ENCODE data around the gene MGAT4D.
"Not testable (repeated sequence)": the region's sequence is repeated elsewhere in the genome, so short reads cannot be mapped to it uniquely, and the experiment has no call there.

Gene MGAT4D

DNA sequence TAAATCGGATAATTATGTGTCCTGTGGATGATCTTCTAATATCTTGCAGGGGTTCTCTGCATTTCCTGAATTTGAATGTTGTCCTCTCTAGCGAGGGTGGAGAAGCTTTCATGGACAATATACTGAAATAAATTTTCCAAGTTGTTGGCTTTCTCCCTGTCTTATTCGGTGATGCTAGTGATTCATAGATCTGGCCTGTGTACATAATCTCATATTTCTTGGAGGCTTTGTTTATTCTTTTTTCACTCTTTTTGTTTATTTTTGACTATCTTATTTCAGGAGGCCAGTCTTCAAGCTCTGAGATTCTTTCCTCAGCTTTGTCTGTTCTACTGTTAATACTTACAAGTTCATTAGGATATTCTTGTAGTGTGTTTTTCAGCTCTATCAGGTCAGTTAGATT is 49.9 kb downstream of the MGAT4D start:
- no peak for DNase-seq (ENCODE audit: extremely low read depth, low read depth)
- TF ChIP-seq, protein P1, sequence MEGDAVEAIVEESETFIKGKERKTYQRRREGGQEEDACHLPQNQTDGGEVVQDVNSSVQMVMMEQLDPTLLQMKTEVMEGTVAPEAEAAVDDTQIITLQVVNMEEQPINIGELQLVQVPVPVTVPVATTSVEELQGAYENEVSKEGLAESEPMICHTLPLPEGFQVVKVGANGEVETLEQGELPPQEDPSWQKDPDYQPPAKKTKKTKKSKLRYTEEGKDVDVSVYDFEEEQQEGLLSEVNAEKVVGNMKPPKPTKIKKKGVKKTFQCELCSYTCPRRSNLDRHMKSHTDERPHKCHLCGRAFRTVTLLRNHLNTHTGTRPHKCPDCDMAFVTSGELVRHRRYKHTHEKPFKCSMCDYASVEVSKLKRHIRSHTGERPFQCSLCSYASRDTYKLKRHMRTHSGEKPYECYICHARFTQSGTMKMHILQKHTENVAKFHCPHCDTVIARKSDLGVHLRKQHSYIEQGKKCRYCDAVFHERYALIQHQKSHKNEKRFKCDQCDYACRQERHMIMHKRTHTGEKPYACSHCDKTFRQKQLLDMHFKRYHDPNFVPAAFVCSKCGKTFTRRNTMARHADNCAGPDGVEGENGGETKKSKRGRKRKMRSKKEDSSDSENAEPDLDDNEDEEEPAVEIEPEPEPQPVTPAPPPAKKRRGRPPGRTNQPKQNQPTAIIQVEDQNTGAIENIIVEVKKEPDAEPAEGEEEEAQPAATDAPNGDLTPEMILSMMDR (IDR thresholded peaks at IDR 0.05; ENCODE audit: low read depth, low read length, missing control alignments) = no peak
- no peak overlapping the region for H3K4me3 ChIP-seq (replicated peaks; ENCODE audit: low read depth, low read length)

DNA sequence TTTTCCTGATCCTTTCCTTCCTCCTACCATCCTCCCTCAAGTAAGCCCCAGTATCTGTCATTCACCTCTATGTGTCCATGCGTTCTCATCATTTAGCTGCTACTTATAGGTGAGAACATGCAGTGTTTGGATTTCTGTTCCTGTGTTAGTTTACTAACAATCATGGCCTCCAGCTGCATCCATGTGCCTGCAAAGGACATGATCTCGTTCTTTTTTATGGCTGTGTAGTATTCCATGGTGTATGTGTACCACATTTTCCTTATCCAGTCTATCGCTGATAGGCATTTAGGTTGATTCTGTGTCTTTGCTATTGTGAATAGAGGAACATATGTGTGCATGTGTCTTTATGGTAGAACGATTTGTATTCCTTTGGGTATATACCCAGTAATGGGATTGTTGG is 53.7 kb downstream of the MGAT4D start:
- DNase-seq (ENCODE audit: extremely low read depth, low read depth); H3K4me3 ChIP-seq (replicated peaks; ENCODE audit: low read depth, low read length): not testable (repeated sequence)

DNA sequence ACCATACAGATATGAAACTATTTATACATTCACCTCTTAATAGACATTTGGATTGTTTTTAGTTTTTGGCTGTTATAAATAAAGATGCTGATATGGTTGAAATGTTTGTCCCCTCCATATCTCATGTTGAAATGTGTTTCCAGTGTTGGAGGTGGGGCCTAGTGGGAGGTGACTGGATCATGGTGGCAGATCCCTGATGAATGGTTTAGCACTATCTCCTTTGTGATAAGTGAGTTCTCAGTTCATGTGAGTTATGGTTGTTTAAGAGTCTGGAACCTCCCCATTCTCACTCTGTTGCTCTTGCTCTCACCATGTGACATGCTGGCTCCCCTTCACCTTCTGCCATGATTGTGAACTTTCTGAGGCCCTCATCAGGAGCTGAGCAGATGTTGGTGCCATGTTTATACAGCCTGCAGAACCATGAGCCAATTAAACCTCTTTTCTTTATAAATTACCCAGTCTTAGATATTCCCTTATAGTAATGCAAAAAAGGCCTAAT is 58.4 kb downstream of the MGAT4D start:
- DNase-seq (ENCODE audit: extremely low read depth, low read depth) = no peak
- TF ChIP-seq, protein P1 (IDR thresholded peaks at IDR 0.05; ENCODE audit: low read depth, low read length, missing control alignments) = no peak
- no peak overlapping the region for H3K4me3 ChIP-seq (replicated peaks; ENCODE audit: low read depth, low read length)

DNA sequence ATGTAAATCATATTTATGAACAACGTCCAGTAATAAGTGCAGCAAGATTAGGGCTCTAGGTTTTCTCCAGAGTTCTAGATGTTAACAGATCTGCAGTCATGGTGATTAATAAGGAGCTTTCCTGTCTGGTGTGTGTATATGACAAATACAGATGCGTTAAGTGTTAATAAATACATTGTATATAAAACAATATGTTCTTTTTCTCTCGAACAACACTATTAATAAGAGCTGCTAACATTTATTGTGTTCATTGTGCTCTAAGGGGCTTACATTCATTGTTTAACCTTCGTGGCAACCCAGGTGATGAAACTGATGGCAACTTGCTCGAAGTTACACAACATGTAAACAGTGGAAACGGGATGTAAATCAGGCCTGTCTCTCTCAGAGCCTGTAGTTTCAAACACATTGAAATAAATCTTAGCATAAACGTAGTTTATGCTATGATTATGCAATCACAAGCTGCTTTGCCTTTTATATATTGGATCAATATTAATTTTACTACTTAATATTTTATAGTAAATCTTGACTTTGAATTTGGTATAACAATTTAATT is 70.1 kb downstream of the MGAT4D start:
- no peak for DNase-seq (ENCODE audit: extremely low read depth, low read depth)
- TF ChIP-seq, protein P1 (IDR thresholded peaks at IDR 0.05; ENCODE audit: low read depth, low read length, missing control alignments) = no peak
- peak overlapping the region; percentile 46 for H3K4me3 ChIP-seq (replicated peaks; ENCODE audit: low read depth, low read length)

DNA sequence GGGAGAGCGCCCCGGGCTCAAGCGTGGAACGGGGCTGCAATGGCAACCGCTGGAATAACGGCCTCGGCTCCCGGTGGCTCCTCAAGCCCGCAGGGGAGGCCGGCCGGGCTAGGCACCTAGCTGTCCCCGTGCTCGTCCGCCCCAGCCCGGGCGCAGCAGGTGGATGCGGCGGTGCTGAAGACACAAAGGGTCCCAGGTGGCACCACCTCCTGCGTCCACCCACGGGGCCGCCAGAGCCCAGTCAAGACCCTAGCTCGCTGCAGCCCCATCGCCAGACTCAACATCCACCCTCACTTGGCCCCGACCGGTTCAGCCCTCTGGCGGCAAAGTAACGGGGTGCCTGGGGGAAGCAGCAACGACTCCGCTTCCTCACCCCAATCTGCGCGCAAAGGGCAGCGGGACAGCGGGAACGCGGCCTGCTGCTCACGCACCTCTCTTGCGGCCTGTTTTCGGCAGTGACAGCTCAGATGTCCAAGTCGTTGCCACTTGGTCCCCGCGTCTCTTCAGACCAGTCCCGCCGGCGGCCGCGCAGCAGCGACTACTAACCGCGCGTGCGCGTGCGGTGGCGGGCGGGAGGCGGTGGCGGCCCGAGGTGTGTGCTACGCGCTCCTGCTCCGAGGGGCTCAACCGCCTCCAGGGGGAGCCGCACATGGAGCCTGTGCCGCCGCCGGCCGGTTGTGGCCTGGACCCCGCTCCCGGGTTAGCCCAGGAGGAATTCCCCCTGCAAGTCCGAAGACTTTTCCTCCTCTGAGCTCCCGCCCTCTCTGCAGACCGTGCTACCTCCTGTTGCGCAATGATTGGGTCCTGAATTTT is 70.8 kb downstream of the MGAT4D start, which contains the start of gene CLGN:
Gene CLGN (minus strand): TSS at position 543 of the 813 bp plus-strand sequence. CDS start 14,570 bp downstream, outside the sequence.
- TF ChIP-seq, protein P1 (IDR thresholded peaks at IDR 0.05; ENCODE audit: low read depth, low read length, missing control alignments) = peak; percentile 51
- peak within 1 kb of the TSS; percentile 46 for H3K4me3 ChIP-seq (replicated peaks; ENCODE audit: low read depth, low read length)
- no peak for DNase-seq (ENCODE audit: extremely low read depth, low read depth)

DNA sequence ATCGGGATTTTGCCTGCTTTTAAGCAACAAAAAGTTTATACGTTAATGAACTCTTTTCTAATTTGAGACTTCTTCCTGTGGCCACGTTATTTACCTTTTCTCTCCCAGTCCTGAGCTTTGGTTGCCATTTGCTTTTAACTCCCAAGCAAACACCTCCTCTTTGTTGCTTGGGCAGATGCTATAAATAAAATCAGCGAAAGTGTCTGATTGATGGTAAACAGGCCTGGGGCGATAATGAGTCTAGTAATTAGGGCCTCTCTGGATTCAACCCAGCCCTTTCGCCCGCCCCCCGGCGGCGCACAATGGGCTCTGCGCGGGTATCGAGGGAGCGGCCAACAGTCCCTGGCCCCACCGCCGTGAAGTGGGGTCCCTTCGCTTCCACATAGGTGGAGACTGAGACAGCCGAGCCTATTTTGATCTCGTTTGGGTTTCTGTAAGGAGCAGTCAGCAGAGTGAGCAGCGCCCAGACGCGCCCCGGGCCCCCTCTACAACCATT is 71.4 kb downstream of the MGAT4D start:
- peak overlapping the region; percentile 46 for H3K4me3 ChIP-seq (replicated peaks; ENCODE audit: low read depth, low read length)
- TF ChIP-seq, protein P1 (IDR thresholded peaks at IDR 0.05; ENCODE audit: low read depth, low read length, missing control alignments) = no peak
- DNase-seq (ENCODE audit: extremely low read depth, low read depth) = no peak

DNA sequence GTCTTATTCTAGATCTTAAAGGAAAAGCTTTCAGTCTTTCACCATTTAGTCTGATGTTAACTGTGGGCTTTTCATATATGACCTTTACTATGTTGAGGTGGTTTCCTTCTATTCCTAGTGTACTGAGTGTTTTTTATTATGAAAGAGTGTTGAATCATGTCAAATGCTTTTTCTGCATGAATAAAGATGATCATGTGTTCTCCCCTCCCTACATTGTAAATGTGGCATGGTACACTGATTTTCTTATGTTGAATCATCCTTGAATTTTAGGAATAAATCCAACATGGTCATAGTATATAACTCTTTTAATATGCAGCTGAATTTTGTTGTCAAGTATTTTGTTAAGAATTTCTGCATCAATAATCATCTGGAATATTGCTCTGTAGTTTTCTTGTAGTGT is 75.0 kb downstream of the MGAT4D start:
- no peak for DNase-seq (ENCODE audit: extremely low read depth, low read depth)
- no peak overlapping the region for H3K4me3 ChIP-seq (replicated peaks; ENCODE audit: low read depth, low read length)
- TF ChIP-seq, protein P1 (IDR thresholded peaks at IDR 0.05; ENCODE audit: low read depth, low read length, missing control alignments) = no peak

DNA sequence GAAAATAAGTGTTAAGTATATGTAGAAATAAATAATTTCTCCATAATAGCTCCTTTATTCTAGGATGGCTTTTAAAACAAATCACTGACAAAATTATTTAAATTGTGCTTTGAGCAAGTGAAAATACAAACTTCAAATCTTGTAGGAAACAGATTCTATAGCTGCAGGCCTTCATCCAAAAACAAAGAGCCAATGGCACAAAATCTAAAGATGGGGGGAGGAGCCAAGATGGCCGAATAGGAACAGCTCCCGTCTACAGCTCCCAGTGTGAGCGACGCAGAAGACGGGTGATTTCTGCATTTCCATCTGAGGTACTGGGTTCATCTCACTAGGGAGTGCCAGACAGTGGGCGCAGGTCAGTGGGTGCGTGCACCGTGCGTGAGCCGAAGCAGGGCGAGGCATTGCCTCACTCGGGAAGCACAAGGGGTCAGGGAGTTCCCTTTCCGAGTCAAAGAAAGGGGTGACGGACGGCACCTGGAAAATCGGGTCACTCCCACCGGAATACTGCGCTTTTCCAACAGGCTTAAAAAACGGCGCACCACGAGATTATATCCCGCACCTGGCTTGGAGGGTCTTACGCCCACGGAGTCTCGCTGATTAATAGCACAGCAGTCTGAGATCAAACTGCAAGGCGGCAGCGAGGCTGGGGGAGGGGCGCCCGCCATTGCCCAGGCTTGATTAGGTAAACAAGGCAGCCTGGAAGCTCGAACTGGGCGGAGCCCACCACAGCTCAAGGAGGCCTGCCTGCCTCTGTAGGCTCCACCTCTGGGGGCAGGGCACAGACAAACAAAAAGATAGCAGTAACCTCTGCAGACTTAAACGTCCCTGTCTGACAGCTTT is 84.7 kb downstream of the MGAT4D start:
- not testable (repeated sequence) for DNase-seq (ENCODE audit: extremely low read depth, low read depth); H3K4me3 ChIP-seq (replicated peaks; ENCODE audit: low read depth, low read length)
